HepG2 (cell line): Measurements from ENCODE around the gene HYCC2. TPM values are rescaled to one million over a fixed set of nuclear protein-coding genes. Genes with fewer than 3 reads are reported as not detected.

Experiments
- ATF1 ChIP-seq: IDR thresholded peaks from 2 replicates; pipeline ENCODE4 v1.6.1; 2016; ENCODE audit warnings: mild to moderate bottlenecking, control low read depth
- CBX2 ChIP-seq, 2 experiments: fragments of 200-600 bp in 1 of 2; sonication (generic); formaldehyde crosslinking in 1 of 2; IDR thresholded peaks; 2 replicates each; pipeline versions ENCODE4 v1.7.0 to v1.8.1; 2018 to 2022; ENCODE audit warnings: low read depth in 2 of 2, low read length in 1 of 2, mild to moderate bottlenecking in 1 of 2, missing genetic modification reagents in 1 of 2
- CHD4 ChIP-seq: fragments of 200-600 bp; sonication (generic); IDR thresholded peaks from 2 replicates; pipeline ENCODE4 v1.7.0; 2017; ENCODE audit warnings: mild to moderate bottlenecking, low read length, borderline replicate concordance
- KLF11 ChIP-seq: IDR thresholded peaks from 2 replicates; pipeline ENCODE4 v1.6.1; 2016; ENCODE audit warnings: missing compliant biosample characterization
- MTA3 ChIP-seq: sonication (generic); formaldehyde crosslinking; IDR thresholded peaks from 2 replicates; pipeline ENCODE4 v1.4.0; 2020; ENCODE audit warnings: missing genetic modification reagents
- MXD4 ChIP-seq: IDR thresholded peaks from 2 replicates; pipeline ENCODE4 v1.6.1; 2016; ENCODE audit warnings: mild to moderate bottlenecking, missing biosample characterization, missing genetic modification reagents
- MYNN ChIP-seq: sonication (generic); formaldehyde crosslinking; IDR thresholded peaks from 2 replicates; pipeline ENCODE4 v1.4.0; 2020; ENCODE audit warnings: mild to moderate bottlenecking, low read depth, missing genetic modification reagents
- RAD21 ChIP-seq: fragments of 450-650 bp; formaldehyde crosslinking; IDR thresholded peaks from 2 replicates; pipeline ENCODE4 v1.5.0; 2020; ENCODE audit warnings: mild to moderate bottlenecking
- SCMH1 ChIP-seq: sonication (generic); formaldehyde crosslinking; IDR thresholded peaks from 2 replicates; pipeline ENCODE4 v1.9.0; 2021; ENCODE audit warnings: missing genetic modification reagents, mild to moderate bottlenecking, borderline replicate concordance
- TEAD3 ChIP-seq: optimal IDR thresholded peaks from 2 replicates; pipeline ENCODE3; 2016; ENCODE audit warnings: borderline replicate concordance
- WIZ ChIP-seq: sonication (generic); formaldehyde crosslinking; IDR thresholded peaks from 2 replicates; pipeline ENCODE4 v1.5.1; 2020; ENCODE audit warnings: mild to moderate bottlenecking, missing genetic modification reagents
- YY1 ChIP-seq: IDR thresholded peaks from 2 replicates; pipeline ENCODE4 v1.6.1; 2011; ENCODE audit warnings: low read length, low read depth, moderate library complexity, mild to moderate bottlenecking; ENCODE audit not compliant: insufficient read depth, insufficient replicate concordance
- ZBTB7A ChIP-seq: sonication (generic); formaldehyde crosslinking; IDR thresholded peaks from 2 replicates; pipeline ENCODE4 v1.8.0; 2022; ENCODE audit warnings: mild to moderate bottlenecking, missing genetic modification reagents
- ZFP90 ChIP-seq: sonication (generic); formaldehyde crosslinking; IDR thresholded peaks from 2 replicates; pipeline ENCODE4 v1.8.0; 2022; ENCODE audit warnings: missing genetic modification reagents, mild to moderate bottlenecking, inconsistent platforms, borderline replicate concordance
- ZNF225 ChIP-seq: sonication (generic); formaldehyde crosslinking; IDR thresholded peaks from 2 replicates; pipeline ENCODE4 v1.4.0; 2020; ENCODE audit warnings: mild to moderate bottlenecking, missing genetic modification reagents
- ZNF558 ChIP-seq: sonication (generic); formaldehyde crosslinking; IDR thresholded peaks from 2 replicates; pipeline ENCODE4 v1.9.0; 2022; ENCODE audit warnings: mild to moderate bottlenecking, missing genetic modification reagents, borderline replicate concordance
- ZNF781 ChIP-seq: sonication (generic); formaldehyde crosslinking; IDR thresholded peaks from 2 replicates; pipeline ENCODE4 v1.5.1; 2020; ENCODE audit warnings: borderline replicate concordance, mild to moderate bottlenecking, missing genetic modification reagents; ENCODE audit errors: not compliant biosample characterization
- ZNF792 ChIP-seq: IDR thresholded peaks from 2 replicates; pipeline ENCODE4 v1.6.1; 2016
- polyA plus RNA-seq, 8 experiments: library from polyadenylated mRNA; depleted of rRNA in 3 of 8; stranded (reverse) in 7 of 8; unstranded in 1 of 8; fragments of >200 nt; fragmentation: Illumina TruSeq in 4 of 8; extraction: Trizol in 4 of 8; gene quantifications; 2 replicates each; pipeline versions ENCODE4 v1.2.1 to v1.2.3, GENCODE V29; 2011 to 2016; ENCODE audit warnings: low read depth in 4 of 8, missing spikeins in 1 of 8, mixed read lengths in 1 of 8; ENCODE audit not compliant: insufficient read depth in 1 of 8
- total RNA-seq, 5 experiments: library from RNA; depleted of rRNA; stranded (reverse); fragments of >200 nt; fragmentation: Illumina TruSeq; extraction: Trizol; gene quantifications; 2 replicates each; pipeline ENCODE4 v1.2.3, GENCODE V29; 2016; ENCODE audit warnings: low read depth in 1 of 5
- TF ChIP-seq, protein P1 (sequence below): IDR thresholded peaks from 2 replicates; pipeline ENCODE4 v1.6.1; 2016; ENCODE audit warnings: missing compliant biosample characterization, missing genetic modification reagents, borderline replicate concordance
- TF ChIP-seq, protein P2 (sequence below): IDR thresholded peaks from 2 replicates; pipeline ENCODE4 v1.6.1; 2016; ENCODE audit warnings: low read depth
- TF ChIP-seq, protein P3 (sequence below): sonication (generic); formaldehyde crosslinking; IDR thresholded peaks from 2 replicates; pipeline ENCODE4 v1.8.1; 2023; ENCODE audit warnings: missing genetic modification reagents, mild to moderate bottlenecking, borderline replicate concordance
- TF ChIP-seq, protein P4 (sequence below): sonication (generic); formaldehyde crosslinking; IDR thresholded peaks from 2 replicates; pipeline ENCODE4 v1.5.1; 2020; ENCODE audit warnings: missing genetic modification reagents, mild to moderate bottlenecking, borderline replicate concordance
- TF ChIP-seq, protein P5 (sequence below): sonication (generic); formaldehyde crosslinking; IDR thresholded peaks from 2 replicates; pipeline ENCODE4 v1.5.1; 2020; ENCODE audit warnings: mild to moderate bottlenecking, moderate library complexity, missing genetic modification reagents

HYCC2 gene
- total and polyA plus RNA-seq, 2 of the 13 experiments (the other 11 are each of a cell fraction or from before 2014, with no cell fraction given), result 4.7 to 13.9 TPM

DNA sequence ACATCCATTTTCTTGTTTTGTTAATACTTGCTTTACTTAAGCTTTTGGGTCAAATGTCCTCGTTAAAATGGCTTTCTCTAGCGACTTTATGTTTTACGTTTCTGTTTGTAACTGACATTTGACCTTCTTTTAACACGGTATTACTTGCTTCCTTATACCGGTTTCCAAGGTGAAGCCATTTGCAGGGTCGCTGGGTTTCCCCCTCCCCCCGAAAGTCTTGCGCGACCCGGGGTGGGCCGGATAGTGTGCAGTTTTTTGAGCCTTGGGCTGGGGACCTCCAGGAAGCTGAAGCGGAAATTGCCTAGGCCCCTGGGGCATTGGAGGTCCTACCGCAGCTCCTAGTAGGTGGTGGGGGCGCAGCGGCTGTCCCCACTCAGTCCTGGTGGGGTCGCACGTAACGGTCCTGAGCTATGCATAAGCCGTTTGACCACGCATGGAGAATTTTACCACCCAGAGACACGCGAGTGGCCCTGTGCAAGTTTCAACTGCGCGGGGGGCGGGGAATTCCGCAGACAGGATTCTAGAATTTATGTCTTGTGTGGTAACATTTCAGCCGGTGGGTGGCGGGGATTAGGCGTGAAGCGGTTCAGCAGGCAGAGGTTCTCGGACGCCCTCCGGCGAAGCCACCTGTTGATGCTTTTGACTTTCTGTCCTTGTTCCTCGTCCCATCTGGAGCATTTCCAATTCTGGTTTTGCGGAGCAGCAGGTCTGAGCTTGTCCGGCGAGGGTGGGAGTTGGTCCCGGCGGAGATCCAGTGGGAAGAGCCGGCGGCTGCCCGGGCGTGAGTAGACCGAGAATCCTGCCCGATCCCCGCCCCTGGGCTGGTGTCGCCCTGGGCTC, 46.9 kb upstream of the HYCC2 start (continued):
- TF ChIP-seq ZNF781 (CRISPR knock-in tag) (no peak), ZNF558 (CRISPR knock-in tag) (0 out of 2 replicates have a peak, but pooled peaks have one; percentile 81), WIZ (CRISPR knock-in tag) (no peak), CHD4 (peak; percentile 34; the same call in 1 of the 2 replicates), ZNF792 (CRISPR knock-in tag) (peak; percentile 6), ZNF225 (CRISPR knock-in tag) (no peak), TEAD3 (CRISPR knock-in tag) (peak; percentile 91), KLF11 (CRISPR knock-in tag) (peak; percentile 38; the same call in 1 of the 2 replicates), SCMH1 (CRISPR knock-in tag) (no peak), CBX2 (IDR thresholded peaks at IDR 0.05; ENCODE audit: low read depth, low read length) (no peak), CBX2 (CRISPR knock-in tag; IDR thresholded peaks at IDR 0.05; ENCODE audit: low read depth) (no peak), YY1 (peak; percentile 36), RAD21 (CRISPR knock-in tag) (peak; percentile 68), ZFP90 (CRISPR knock-in tag) (peak; percentile 96; the same call in 1 of the 2 replicates), MTA3 (CRISPR knock-in tag) (no peak), MYNN (no peak; the same call in 1 of the 2 replicates), MXD4 (CRISPR knock-in tag) (no peak), ZBTB7A (CRISPR knock-in tag) (peak; percentile 94), ATF1 (CRISPR knock-in tag) (no peak)
- TF ChIP-seq, protein P1, sequence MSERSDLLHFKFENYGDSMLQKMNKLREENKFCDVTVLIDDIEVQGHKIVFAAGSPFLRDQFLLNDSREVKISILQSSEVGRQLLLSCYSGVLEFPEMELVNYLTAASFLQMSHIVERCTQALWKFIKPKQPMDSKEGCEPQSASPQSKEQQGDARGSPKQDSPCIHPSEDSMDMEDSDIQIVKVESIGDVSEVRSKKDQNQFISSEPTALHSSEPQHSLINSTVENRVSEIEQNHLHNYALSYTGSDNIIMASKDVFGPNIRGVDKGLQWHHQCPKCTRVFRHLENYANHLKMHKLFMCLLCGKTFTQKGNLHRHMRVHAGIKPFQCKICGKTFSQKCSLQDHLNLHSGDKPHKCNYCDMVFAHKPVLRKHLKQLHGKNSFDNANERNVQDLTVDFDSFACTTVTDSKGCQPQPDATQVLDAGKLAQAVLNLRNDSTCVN (CRISPR knock-in tag), result 0 out of 2 replicates have a peak, but pooled peaks have one; percentile 87
- TF ChIP-seq, protein P2, sequence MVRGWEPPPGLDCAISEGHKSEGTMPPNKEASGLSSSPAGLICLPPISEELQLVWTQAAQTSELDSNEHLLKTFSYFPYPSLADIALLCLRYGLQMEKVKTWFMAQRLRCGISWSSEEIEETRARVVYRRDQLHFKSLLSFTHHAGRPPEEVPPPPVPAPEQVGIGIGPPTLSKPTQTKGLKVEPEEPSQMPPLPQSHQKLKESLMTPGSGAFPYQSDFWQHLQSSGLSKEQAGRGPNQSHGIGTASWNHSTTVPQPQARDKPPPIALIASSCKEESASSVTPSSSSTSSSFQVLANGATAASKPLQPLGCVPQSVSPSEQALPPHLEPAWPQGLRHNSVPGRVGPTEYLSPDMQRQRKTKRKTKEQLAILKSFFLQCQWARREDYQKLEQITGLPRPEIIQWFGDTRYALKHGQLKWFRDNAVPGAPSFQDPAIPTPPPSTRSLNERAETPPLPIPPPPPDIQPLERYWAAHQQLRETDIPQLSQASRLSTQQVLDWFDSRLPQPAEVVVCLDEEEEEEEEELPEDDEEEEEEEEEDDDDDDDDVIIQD (CRISPR knock-in tag), result peak; percentile 27; the same call in 1 of the 2 replicates
- TF ChIP-seq, protein P3, sequence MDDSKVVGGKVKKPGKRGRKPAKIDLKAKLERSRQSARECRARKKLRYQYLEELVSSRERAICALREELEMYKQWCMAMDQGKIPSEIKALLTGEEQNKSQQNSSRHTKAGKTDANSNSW (CRISPR knock-in tag), result 0 out of 2 replicates have a peak, but pooled peaks have one; percentile 27
- TF ChIP-seq, protein P4, sequence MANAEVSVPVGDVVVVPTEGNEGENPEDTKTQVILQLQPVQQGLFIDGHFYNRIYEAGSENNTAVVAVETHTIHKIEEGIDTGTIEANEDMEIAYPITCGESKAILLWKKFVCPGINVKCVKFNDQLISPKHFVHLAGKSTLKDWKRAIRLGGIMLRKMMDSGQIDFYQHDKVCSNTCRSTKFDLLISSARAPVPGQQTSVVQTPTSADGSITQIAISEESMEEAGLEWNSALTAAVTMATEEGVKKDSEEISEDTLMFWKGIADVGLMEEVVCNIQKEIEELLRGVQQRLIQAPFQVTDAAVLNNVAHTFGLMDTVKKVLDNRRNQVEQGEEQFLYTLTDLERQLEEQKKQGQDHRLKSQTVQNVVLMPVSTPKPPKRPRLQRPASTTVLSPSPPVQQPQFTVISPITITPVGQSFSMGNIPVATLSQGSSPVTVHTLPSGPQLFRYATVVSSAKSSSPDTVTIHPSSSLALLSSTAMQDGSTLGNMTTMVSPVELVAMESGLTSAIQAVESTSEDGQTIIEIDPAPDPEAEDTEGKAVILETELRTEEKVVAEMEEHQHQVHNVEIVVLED, result no peak
- TF ChIP-seq, protein P5, sequence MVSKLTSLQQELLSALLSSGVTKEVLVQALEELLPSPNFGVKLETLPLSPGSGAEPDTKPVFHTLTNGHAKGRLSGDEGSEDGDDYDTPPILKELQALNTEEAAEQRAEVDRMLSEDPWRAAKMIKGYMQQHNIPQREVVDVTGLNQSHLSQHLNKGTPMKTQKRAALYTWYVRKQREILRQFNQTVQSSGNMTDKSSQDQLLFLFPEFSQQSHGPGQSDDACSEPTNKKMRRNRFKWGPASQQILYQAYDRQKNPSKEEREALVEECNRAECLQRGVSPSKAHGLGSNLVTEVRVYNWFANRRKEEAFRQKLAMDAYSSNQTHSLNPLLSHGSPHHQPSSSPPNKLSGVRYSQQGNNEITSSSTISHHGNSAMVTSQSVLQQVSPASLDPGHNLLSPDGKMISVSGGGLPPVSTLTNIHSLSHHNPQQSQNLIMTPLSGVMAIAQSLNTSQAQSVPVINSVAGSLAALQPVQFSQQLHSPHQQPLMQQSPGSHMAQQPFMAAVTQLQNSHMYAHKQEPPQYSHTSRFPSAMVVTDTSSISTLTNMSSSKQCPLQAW (CRISPR knock-in tag), result peak; percentile 73
